ENCODE measurements around the gene PIP5K1B.

PIP5K1B gene

DNA sequence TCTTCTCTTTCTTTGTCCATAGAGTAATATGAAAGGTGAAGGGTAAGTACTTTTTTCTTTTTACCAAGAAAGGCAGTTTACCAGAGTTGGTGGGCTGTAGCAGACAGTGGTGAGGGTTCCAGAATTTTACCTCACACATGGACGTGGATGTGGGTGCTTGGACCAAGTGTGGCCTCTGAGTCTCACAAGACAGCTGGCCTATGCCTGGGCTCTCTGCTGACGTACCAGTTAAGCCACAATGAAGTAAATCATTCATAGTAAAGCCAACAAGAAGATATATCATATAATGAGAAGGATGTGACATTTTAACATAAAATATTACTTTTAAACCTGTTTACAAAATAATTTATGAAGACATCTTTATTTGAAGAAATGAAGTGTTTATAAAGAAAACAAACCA, 202.9 kb downstream of the PIP5K1B start:
- H3K36me3 Mint-ChIP-seq (ENCODE audit: insufficient read depth), result no peaks in the 10 kb centered on the region
- H3K4me3 Mint-ChIP-seq, result no peak overlapping the region
- no peak overlapping the region for H3K27ac Mint-ChIP-seq (ENCODE audit: low read depth)
- no peak for DNase-seq (ENCODE audit: low spot score in 2 of 2)
- H3K9me3 Mint-ChIP-seq, result no peaks in the 10 kb centered on the region
- H3K4me1 Mint-ChIP-seq, result no peaks in the 10 kb centered on the region
- peaks cover 26% of the 10 kb centered on the region for H3K27me3 Mint-ChIP-seq
- ATAC-seq (replicated peaks; ENCODE audit: extremely low read depth, poor library complexity, severe bottlenecking), result no peak

DNA sequence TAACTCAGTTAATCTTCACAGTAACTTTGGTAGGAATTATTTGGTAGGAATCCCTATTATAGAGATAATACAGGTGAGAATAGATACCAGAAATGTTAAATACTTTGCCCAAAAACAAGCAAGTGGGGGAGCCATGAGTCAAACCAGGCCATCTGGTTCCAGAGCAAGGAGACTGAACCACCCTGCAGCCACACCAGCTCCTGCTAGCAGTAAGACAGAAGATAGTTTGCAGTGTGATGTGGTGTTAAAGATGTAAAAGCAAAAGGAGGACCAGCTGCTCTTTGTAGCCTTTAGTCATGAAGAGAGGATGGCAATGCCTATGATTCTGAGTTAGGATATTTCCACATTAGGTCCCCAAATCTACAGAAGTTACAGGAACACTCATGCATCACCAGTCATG, 207.5 kb downstream of the PIP5K1B start:
- DNase-seq (ENCODE audit: low spot score in 2 of 2) (no peak), ATAC-seq (replicated peaks; ENCODE audit: extremely low read depth, poor library complexity, severe bottlenecking) (no peak)
- Mint-ChIP-seq H3K27ac (ENCODE audit: low read depth) (no peak overlapping the region), H3K27me3 (peaks cover 15% of the 10 kb centered on the region), H3K36me3 (ENCODE audit: insufficient read depth) (no peaks in the 10 kb centered on the region), H3K4me1 (no peaks in the 10 kb centered on the region), H3K9me3 (no peaks in the 10 kb centered on the region), H3K4me3 (no peak overlapping the region)

DNA sequence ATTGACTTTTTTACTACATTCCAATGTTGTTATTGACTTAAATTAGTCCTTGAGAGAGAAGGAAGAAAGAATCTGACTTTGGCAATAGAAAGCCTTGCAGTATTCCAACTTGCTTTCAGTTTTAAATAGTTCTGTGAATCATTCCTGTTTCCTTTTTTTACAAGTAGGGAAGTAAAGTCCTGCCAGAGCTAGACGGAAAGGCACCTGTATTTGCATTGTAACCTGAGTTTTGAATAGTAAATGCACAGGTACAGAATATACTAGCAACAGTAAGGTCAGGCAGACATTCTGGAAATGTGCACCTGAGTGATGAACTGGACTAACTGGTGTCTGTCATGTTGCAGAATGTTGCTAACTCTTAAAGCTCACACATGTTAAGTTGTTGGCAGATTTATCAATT, 208.0 kb downstream of the PIP5K1B start:
- DNase-seq (ENCODE audit: low spot score in 2 of 2) (no peak), ATAC-seq (replicated peaks; ENCODE audit: extremely low read depth, poor library complexity, severe bottlenecking) (no peak)
- H3K4me1 Mint-ChIP-seq, result no peaks in the 10 kb centered on the region
- no peaks in the 10 kb centered on the region for H3K36me3 Mint-ChIP-seq (ENCODE audit: insufficient read depth)
- no peak overlapping the region for H3K4me3 Mint-ChIP-seq
- H3K27me3 Mint-ChIP-seq, result peaks cover 15% of the 10 kb centered on the region
- no peak overlapping the region for H3K27ac Mint-ChIP-seq (ENCODE audit: low read depth)
- no peaks in the 10 kb centered on the region for H3K9me3 Mint-ChIP-seq

DNA sequence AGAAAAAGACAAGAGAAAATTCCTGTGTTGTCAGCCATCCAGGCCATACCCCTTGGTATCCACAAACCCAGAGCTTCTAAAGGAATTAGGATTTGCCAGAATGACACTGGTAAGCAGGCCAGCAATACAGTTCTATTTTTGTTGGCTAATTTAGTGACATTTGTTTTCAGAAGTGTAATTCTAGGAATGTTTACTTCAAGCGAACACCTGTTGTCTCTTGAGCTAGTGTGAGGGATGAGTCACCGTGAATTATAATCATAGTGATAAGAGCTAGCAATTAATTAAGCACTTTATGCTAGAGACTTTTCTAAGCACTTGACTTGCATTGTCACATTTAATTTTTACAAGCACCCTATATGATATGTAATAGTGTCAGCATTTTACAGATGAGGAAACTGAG, 209.7 kb downstream of the PIP5K1B start:
- no peak overlapping the region for H3K4me3 Mint-ChIP-seq
- H3K9me3 Mint-ChIP-seq, result no peaks in the 10 kb centered on the region
- no peaks in the 10 kb centered on the region for H3K36me3 Mint-ChIP-seq (ENCODE audit: insufficient read depth)
- DNase-seq (ENCODE audit: low spot score in 2 of 2), result no peak
- no peaks in the 10 kb centered on the region for H3K4me1 Mint-ChIP-seq
- H3K27me3 Mint-ChIP-seq, result peaks cover 15% of the 10 kb centered on the region
- no peak overlapping the region for H3K27ac Mint-ChIP-seq (ENCODE audit: low read depth)
- no peak for ATAC-seq (replicated peaks; ENCODE audit: extremely low read depth, poor library complexity, severe bottlenecking)

DNA sequence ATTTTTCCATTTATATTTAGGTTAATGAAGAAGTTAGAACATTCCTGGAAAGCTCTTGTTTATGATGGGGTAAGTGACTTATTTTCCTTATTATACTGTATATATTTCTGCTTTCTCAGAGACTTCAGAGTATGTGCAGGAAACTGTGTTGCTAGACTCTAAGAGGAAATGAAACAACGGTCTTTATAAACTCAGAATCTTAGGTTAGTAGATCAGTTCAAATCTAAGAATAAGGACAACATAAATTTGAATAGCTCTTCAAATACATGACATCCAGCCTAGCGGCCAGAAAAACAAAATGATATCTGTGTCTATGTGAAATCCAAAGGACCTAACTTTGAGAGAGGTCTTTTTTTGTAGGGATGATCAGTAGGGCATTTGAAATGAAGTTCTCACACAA, 214.6 kb downstream of the PIP5K1B start:
- H3K4me1 Mint-ChIP-seq, result no peaks in the 10 kb centered on the region
- no peak overlapping the region for H3K27ac Mint-ChIP-seq (ENCODE audit: low read depth)
- ATAC-seq (replicated peaks; ENCODE audit: extremely low read depth, poor library complexity, severe bottlenecking) (no peak), DNase-seq (ENCODE audit: low spot score in 2 of 2) (no peak)
- H3K9me3 Mint-ChIP-seq, result no peaks in the 10 kb centered on the region
- no peaks in the 10 kb centered on the region for H3K27me3 Mint-ChIP-seq
- no peak overlapping the region for H3K4me3 Mint-ChIP-seq
- H3K36me3 Mint-ChIP-seq (ENCODE audit: insufficient read depth), result no peaks in the 10 kb centered on the region

DNA sequence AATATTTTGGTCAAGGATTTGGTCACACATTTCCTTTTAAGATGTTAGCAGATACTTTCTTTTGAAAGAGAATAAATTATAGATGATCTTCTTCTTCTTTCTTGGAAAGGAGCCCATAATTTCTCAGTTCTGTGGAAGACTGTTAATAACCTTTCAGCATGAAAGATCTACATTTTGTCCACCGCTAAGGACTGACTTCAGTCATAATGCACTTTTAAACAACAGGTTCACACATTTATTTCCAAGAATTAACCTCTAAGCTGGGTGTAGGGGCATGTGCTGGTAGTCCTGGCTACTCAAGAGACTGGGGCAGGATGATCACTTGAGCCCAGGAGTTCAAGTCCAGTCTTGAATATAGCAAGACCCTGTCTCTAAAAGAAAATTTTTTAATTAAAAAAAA, 215.9 kb downstream of the PIP5K1B start:
- Mint-ChIP-seq H3K27me3 (no peaks in the 10 kb centered on the region), H3K27ac (ENCODE audit: low read depth) (no peak overlapping the region), H3K4me3 (no peak overlapping the region), H3K4me1 (no peaks in the 10 kb centered on the region), H3K9me3 (no peaks in the 10 kb centered on the region), H3K36me3 (ENCODE audit: insufficient read depth) (no peaks in the 10 kb centered on the region)
- no peak for ATAC-seq (replicated peaks; ENCODE audit: extremely low read depth, poor library complexity, severe bottlenecking)
- no peak for DNase-seq (ENCODE audit: low spot score in 2 of 2)

DNA sequence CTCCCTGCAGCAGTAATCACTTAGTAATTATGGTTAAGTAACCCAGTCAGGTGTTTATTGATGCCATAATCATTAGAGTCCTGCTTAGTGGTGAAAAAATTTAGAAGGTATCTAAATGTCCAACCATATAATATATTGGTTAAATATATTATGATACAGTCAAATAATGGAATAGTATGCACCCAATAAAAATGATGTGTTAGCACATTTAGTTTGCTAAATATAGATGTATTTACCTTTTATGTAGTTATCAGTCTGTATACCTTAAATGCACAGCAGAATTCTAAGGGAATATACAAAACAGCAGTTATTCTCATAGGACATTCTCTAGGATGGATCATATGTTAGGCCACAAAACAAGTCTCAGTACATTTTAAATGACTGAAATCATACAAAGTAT, 218.4 kb downstream of the PIP5K1B start:
- H3K36me3 Mint-ChIP-seq (ENCODE audit: insufficient read depth), result no peaks in the 10 kb centered on the region
- H3K27me3 Mint-ChIP-seq, result peaks cover 21% of the 10 kb centered on the region
- no peak overlapping the region for H3K27ac Mint-ChIP-seq (ENCODE audit: low read depth)
- H3K4me3 Mint-ChIP-seq, result no peak overlapping the region
- no peaks in the 10 kb centered on the region for H3K4me1 Mint-ChIP-seq
- ATAC-seq (replicated peaks; ENCODE audit: extremely low read depth, poor library complexity, severe bottlenecking) (no peak), DNase-seq (ENCODE audit: low spot score in 2 of 2) (no peak)
- no peaks in the 10 kb centered on the region for H3K9me3 Mint-ChIP-seq

DNA sequence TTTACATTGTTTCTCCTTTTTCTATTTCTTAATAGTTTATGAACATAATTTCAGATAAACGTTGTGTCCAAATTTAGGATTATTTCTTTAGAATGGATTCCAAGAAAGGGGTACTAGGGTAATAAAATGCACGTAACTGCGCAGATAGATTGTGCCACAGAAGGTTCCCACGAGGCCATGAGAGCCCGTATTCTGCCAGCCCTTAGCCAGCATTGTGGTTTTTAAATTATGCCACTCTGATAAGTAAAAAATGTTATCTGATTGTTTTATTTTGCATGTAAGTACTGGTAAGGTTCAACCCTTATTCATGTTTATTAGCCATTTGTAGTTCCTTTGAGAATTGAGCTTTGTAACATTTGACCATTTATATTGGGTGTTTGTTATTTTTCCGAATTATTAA, 220.1 kb downstream of the PIP5K1B start:
- Mint-ChIP-seq H3K27ac (ENCODE audit: low read depth) (no peak overlapping the region), H3K27me3 (peaks cover 37% of the 10 kb centered on the region), H3K4me3 (no peak overlapping the region), H3K9me3 (no peaks in the 10 kb centered on the region), H3K36me3 (ENCODE audit: insufficient read depth) (no peaks in the 10 kb centered on the region), H3K4me1 (no peaks in the 10 kb centered on the region)
- DNase-seq (ENCODE audit: low spot score in 2 of 2) (no peak), ATAC-seq (replicated peaks; ENCODE audit: extremely low read depth, poor library complexity, severe bottlenecking) (no peak)

DNA sequence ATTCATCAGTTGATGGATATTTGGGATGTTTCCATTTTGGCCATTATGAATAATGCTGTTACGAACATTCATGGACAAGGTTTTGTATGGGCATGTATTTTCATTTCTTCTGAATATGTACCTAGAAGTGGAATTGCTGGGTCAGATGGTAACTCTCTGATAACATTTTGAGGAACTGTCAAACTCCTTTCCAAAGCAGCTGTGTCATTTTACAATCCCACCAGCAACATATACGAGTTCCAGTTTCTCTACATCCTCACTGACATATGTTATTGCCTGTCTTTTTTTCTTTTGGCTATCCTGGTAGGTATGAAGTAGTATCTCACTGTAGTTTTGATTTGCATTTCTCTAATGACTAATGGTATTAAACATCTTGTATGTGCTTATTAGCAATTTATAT, 222.1 kb downstream of the PIP5K1B start:
- H3K4me3 Mint-ChIP-seq, result no peak overlapping the region
- H3K9me3 Mint-ChIP-seq, result no peaks in the 10 kb centered on the region
- peaks cover 57% of the 10 kb centered on the region for H3K27me3 Mint-ChIP-seq
- no peak overlapping the region for H3K27ac Mint-ChIP-seq (ENCODE audit: low read depth)
- H3K36me3 Mint-ChIP-seq (ENCODE audit: insufficient read depth), result no peaks in the 10 kb centered on the region
- H3K4me1 Mint-ChIP-seq, result no peaks in the 10 kb centered on the region
- DNase-seq (ENCODE audit: low spot score in 2 of 2) (no peak), ATAC-seq (replicated peaks; ENCODE audit: extremely low read depth, poor library complexity, severe bottlenecking) (no peak)

DNA sequence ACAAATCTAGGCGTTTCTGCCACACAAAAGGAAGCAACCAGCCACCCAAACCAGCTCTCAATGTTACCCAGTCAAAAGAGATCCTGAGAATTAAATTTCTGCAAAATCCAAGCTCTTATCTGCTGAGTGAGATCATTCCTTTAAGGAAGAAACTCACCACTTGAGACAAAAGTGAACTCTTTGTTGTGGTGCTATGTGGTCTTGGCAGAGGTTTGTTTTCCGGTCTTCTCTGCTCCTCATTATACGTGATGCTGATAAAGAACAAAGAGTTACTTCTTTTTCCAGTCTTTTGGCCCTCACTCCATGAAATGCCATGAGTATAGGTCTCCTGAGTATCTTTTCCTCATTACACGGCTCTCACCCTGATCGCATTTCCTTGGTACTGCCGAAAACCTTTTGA, 226.8 kb downstream of the PIP5K1B start:
- Mint-ChIP-seq H3K27ac (ENCODE audit: low read depth) (no peak overlapping the region), H3K36me3 (ENCODE audit: insufficient read depth) (no peaks in the 10 kb centered on the region), H3K4me3 (no peak overlapping the region), H3K27me3 (peaks cover 52% of the 10 kb centered on the region), H3K4me1 (no peaks in the 10 kb centered on the region), H3K9me3 (no peaks in the 10 kb centered on the region)
- no peak for ATAC-seq (replicated peaks; ENCODE audit: extremely low read depth, poor library complexity, severe bottlenecking)
- DNase-seq (ENCODE audit: low spot score in 2 of 2), result no peak

DNA sequence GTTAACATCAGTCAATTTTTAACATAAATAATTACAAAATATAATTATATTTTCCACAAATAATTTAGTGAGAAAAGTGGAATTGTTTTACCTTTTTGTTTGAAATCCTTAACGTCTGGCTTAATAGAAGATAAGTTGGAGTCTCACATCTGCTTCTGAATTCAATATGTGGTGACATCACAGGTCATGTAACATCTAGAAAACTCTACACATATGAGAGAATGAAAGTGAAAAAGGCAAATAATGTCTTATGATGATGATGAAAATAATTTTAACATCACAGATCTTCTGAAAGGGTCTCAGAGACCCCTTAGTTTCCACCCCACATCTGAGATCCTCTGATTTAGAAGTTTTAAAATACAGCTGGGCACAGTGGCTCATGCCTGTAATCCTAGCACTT, 227.4 kb downstream of the PIP5K1B start:
- no peak overlapping the region for H3K4me3 Mint-ChIP-seq
- H3K27me3 Mint-ChIP-seq, result peaks cover 46% of the 10 kb centered on the region
- no peak overlapping the region for H3K27ac Mint-ChIP-seq (ENCODE audit: low read depth)
- H3K9me3 Mint-ChIP-seq, result no peaks in the 10 kb centered on the region
- no peak for ATAC-seq (replicated peaks; ENCODE audit: extremely low read depth, poor library complexity, severe bottlenecking)
- no peak for DNase-seq (ENCODE audit: low spot score in 2 of 2)
- H3K4me1 Mint-ChIP-seq, result no peaks in the 10 kb centered on the region
- H3K36me3 Mint-ChIP-seq (ENCODE audit: insufficient read depth), result no peaks in the 10 kb centered on the region

DNA sequence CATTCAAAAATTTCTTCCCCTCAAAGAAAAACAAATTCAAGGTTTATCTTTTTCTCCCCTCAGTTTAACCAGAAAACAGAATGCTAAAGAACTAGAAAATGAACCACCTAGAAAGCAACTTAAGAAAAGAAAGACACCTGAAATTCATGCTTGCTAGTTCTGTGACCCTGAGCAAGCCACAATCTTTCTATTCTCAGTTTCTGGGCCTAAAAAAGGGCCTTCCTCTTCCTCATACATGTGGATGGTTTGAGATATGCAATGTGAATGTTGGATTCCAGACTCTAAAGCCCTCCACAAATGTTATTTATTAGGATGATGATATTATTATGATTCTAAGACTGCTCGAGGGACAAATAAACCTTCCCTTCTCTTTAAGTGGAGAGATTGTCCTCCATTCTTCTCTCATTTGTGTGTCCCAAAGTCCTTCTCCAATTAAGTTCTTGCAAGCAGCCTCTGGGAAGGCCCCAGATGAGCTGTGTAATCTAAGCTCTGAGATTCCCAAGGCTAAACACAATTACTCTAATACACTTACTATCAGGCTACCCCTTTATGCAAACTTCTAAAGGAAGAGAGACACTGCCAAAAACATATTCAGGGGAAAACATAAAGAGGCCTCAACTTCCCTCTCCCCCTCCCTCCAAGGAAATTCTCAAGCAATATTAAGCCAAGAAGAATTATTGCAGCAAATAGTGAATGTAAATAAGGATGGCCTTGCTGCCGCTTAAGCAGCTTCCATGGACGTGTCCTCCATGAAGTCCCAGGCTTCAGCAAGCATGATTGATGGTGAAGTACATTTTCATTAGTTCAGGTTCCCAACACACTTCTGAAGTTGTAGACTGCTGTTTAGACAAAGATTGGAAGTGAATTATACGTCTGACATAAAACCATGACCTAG, 228.6 kb downstream of the PIP5K1B start:
- no peak for DNase-seq (ENCODE audit: low spot score in 2 of 2)
- Mint-ChIP-seq H3K4me1 (no peaks in the 10 kb centered on the region), H3K4me3 (no peak overlapping the region), H3K27me3 (peaks cover 47% of the 10 kb centered on the region), H3K36me3 (ENCODE audit: insufficient read depth) (no peaks in the 10 kb centered on the region), H3K9me3 (no peaks in the 10 kb centered on the region), H3K27ac (ENCODE audit: low read depth) (no peak overlapping the region)
- ATAC-seq (replicated peaks; ENCODE audit: extremely low read depth, poor library complexity, severe bottlenecking), result no peak

DNA sequence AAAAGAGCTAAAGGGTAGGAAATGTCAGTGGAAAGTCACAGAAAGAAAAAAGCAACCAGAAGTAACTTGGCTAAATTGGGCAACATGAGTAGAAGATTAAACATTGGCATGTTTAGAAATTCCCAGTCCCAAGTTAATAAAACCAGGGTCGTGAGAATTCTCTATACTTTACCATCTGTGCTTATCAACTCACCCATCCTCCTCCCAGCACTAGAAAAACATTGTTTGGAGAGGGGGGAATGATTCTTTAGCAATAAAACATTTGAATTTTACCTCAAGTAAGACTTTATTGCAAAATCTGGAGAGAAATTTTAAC, 229.2 kb downstream of the PIP5K1B start:
- no peaks in the 10 kb centered on the region for H3K9me3 Mint-ChIP-seq
- ATAC-seq (replicated peaks; ENCODE audit: extremely low read depth, poor library complexity, severe bottlenecking) (no peak), DNase-seq (ENCODE audit: low spot score in 2 of 2) (no peak)
- H3K27me3 Mint-ChIP-seq, result peaks cover 47% of the 10 kb centered on the region
- no peak overlapping the region for H3K27ac Mint-ChIP-seq (ENCODE audit: low read depth)
- no peaks in the 10 kb centered on the region for H3K4me1 Mint-ChIP-seq
- H3K36me3 Mint-ChIP-seq (ENCODE audit: insufficient read depth), result no peaks in the 10 kb centered on the region
- H3K4me3 Mint-ChIP-seq, result no peak overlapping the region

Data from central memory CD8-positive, alpha-beta T cell (primary cell).